Activated B cell treated with CpG ODN at 0.5 μM for 24 hours (primary cell): ENCODE data around the gene GPR18. TPM values are rescaled to one million over a fixed set of nuclear protein-coding genes. Genes with fewer than 3 reads are reported as not detected.
A peak's percentile ranks its signal among the peaks of the same experiment; 100 is the strongest.

Source experiments
- ATAC-seq: fragments of 200-7000 bp; cut with Tn5 transposase; one replicate; pipeline ENCODE4 v1.10.0; 2021; ENCODE audit warnings: low read depth, mild to moderate bottlenecking, moderate library complexity
- CTCF ChIA-PET: fragments of 350-600 bp; sonication (Branson Sonifier 250); formaldehyde crosslinking; loops from one replicate; lab custom pipeline; 2021; ENCODE audit warnings: antibody characterized with exemption; lab: Charles Lee
- POLR2A ChIA-PET: fragments of 350-600 bp; sonication (Branson Sonifier 250); formaldehyde crosslinking; loops from one replicate; lab custom pipeline; 2021; ENCODE audit warnings: antibody characterized with exemption; lab: Charles Lee
- DNase-seq: peaks from one replicate; pipeline ENCODE4 v3.0.0; 2022
- H3K27ac Mint-ChIP-seq: one replicate; pipeline ENCODE4 v1.8.0; 2020; ENCODE audit warnings: mixed read lengths
- H3K27me3 Mint-ChIP-seq: one replicate; pipeline ENCODE4 v1.8.0; 2021; ENCODE audit warnings: mixed read lengths
- H3K36me3 Mint-ChIP-seq: one replicate; pipeline ENCODE4 v1.8.0; 2021; ENCODE audit warnings: low read depth, mixed read lengths
- H3K4me1 Mint-ChIP-seq: one replicate; pipeline ENCODE4 v1.8.0; 2021; ENCODE audit warnings: mixed read lengths
- H3K4me3 Mint-ChIP-seq: one replicate; pipeline ENCODE4 v1.8.0; 2020; ENCODE audit warnings: mild to moderate bottlenecking, mixed read lengths
- H3K9me3 Mint-ChIP-seq: one replicate; pipeline ENCODE4 v1.8.0; 2020; ENCODE audit warnings: mixed read lengths
- intact Hi-C: fragments of 100-400 bp; cut with micrococcal nuclease; formaldehyde crosslinking; loops from one replicate; pipeline ENCODE4 v1.15.1; 2024
- total RNA-seq: library from RNA; stranded (reverse); gene quantifications from 2 replicates; pipeline ENCODE4 v1.2.3, GENCODE V29; 2022
- TF ChIP-seq, protein P1 (sequence below): fragments of 200-600 bp; IDR thresholded peaks from one replicate; pipeline ENCODE4 v1.8.0; 2022; ENCODE audit warnings: antibody characterized with exemption, mild to moderate bottlenecking

GPR18 gene
- total RNA-seq, 1 donor from 2014 or later = 29.0 TPM

- POLR2A ChIA-PET = interaction anchor here (0.7 to 5.6 kb wide), 7 partner anchors 18 to 168 kb away, joined by 3 to 77 read pairs (median 4); partner anchors contain the start of gene UBAC2
- peaks cover 73% of the 10 kb centered on the region for H3K4me1 Mint-ChIP-seq
- no peaks in the 10 kb centered on the region for H3K27me3 Mint-ChIP-seq
- peak overlapping the region; percentile 21 for H3K27ac Mint-ChIP-seq
- CTCF ChIA-PET = interaction anchor here (0.6 to 10.6 kb wide), 36 partner anchors 8 to 612 kb away, joined by 3 to 370 read pairs (median 4); partner anchors contain the start of genes GPR18 and UBAC2
- H3K36me3 Mint-ChIP-seq = peaks cover 28% of the 10 kb centered on the region
- no peaks in the 10 kb centered on the region for H3K9me3 Mint-ChIP-seq
- ATAC-seq (peak; percentile 52), DNase-seq (no peak)
- TF ChIP-seq, protein P1, sequence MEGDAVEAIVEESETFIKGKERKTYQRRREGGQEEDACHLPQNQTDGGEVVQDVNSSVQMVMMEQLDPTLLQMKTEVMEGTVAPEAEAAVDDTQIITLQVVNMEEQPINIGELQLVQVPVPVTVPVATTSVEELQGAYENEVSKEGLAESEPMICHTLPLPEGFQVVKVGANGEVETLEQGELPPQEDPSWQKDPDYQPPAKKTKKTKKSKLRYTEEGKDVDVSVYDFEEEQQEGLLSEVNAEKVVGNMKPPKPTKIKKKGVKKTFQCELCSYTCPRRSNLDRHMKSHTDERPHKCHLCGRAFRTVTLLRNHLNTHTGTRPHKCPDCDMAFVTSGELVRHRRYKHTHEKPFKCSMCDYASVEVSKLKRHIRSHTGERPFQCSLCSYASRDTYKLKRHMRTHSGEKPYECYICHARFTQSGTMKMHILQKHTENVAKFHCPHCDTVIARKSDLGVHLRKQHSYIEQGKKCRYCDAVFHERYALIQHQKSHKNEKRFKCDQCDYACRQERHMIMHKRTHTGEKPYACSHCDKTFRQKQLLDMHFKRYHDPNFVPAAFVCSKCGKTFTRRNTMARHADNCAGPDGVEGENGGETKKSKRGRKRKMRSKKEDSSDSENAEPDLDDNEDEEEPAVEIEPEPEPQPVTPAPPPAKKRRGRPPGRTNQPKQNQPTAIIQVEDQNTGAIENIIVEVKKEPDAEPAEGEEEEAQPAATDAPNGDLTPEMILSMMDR = no peak
- H3K4me3 Mint-ChIP-seq = no peak overlapping the region
- intact Hi-C loops = loop anchor here (1.0 to 5.0 kb wide), 4 partner anchors 70 to 426 kb away; no protein-coding TSS in a partner anchor
Measured at GRCh38 chr13:99265821-99266426, 7.7 kb upstream of the GPR18 start.

DNA sequence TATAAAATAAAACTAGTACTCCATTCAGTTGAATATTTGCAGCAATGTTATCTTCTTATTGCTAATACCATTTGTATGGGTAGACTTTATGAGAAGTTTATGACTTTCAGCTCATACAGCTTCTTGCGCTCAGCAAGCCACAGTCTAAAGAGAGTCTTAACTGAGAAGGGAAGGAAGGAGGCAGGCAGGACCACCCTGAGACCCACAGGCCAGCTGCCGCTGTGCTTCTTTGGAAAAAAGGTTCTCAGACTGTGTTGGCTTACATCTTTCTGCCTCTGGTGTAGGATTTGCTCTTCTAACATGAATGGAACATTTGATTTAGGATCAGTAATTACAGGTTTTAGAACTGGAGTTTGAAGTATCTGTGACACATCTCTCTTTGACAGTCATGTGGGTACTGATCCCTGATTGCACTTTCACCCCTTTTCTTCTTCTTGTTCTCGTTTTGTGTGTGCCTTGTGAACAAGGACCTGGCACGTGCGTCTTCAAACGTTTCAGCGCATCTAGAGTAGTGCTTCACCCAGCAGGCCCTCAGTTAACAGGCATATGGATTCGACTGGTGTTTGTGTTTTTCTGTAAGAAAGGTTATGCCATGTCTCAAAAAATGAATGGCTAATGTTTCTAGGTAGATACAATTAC, 7.1 kb upstream of the GPR18 start:
- ChIA-PET POLR2A (interaction anchor here (1.0 to 5.6 kb wide), 5 partner anchors 19 to 111 kb away, joined by 4 to 77 read pairs (median 7); partner anchors contain the start of gene UBAC2), CTCF (interaction anchor here (0.7 to 10.6 kb wide), 27 partner anchors 10 to 425 kb away, joined by 3 to 370 read pairs (median 5); partner anchors contain the start of gene UBAC2)
- peaks cover 28% of the 10 kb centered on the region for H3K36me3 Mint-ChIP-seq
- H3K27ac Mint-ChIP-seq = peak overlapping the region; percentile 21
- no peaks in the 10 kb centered on the region for H3K27me3 Mint-ChIP-seq
- no peaks in the 10 kb centered on the region for H3K9me3 Mint-ChIP-seq
- intact Hi-C loops = loop anchor here (5.0 kb wide), 1 partner anchor 398 kb away; no protein-coding TSS in a partner anchor
- peaks cover 73% of the 10 kb centered on the region for H3K4me1 Mint-ChIP-seq
- H3K4me3 Mint-ChIP-seq = no peak overlapping the region
- DNase-seq = no peak
- TF ChIP-seq, protein P1 = no peak
- ATAC-seq = no peak

DNA sequence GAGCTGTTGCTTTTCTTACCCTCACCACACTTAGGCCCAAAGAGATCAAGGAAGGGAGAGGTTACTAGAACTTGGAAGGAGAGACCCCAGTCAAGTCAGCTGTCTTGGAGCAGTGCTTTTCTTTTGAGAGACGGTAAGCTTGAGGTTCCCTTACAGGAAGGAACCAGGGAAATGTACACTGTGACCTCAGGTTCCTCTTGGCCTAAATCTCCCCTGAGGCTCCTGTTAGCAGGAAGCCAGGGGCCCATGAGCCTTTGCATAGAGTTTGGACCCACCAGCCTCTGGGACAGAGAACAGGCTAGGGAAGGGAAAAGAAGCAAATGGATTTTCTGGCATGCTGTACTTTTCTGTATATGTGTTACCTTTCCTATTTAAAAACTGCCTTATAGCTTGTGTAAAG, 5.9 kb upstream of the GPR18 start:
- peak overlapping the region; percentile 76 for H3K27ac Mint-ChIP-seq
- H3K27me3 Mint-ChIP-seq = no peaks in the 10 kb centered on the region
- peaks cover 31% of the 10 kb centered on the region for H3K36me3 Mint-ChIP-seq
- peak overlapping the region; percentile 44 for H3K4me3 Mint-ChIP-seq
- POLR2A ChIA-PET = interaction anchor here (0.7 to 5.6 kb wide), 7 partner anchors 25 to 171 kb away, joined by 3 to 77 read pairs (median 5); partner anchors contain the start of gene UBAC2
- H3K4me1 Mint-ChIP-seq = peaks cover 78% of the 10 kb centered on the region
- intact Hi-C loops = loop anchor here (1.0 kb wide), 1 partner anchor 63 kb away; no protein-coding TSS in a partner anchor
- no peaks in the 10 kb centered on the region for H3K9me3 Mint-ChIP-seq
- DNase-seq (no peak), ATAC-seq (peak; percentile 63)
- CTCF ChIA-PET = interaction anchor here (0.7 to 10.6 kb wide), 13 partner anchors 8 to 178 kb away, joined by 3 to 370 read pairs (median 3); partner anchors contain the start of gene UBAC2
- TF ChIP-seq, protein P1 = no peak

- ChIA-PET CTCF (interaction anchor here (0.7 to 10.6 kb wide), 7 partner anchors 17 to 174 kb away, joined by 3 to 370 read pairs (median 5); partner anchors contain the start of gene UBAC2), POLR2A (interaction anchor here (0.6 to 5.6 kb wide), 7 partner anchors 25 to 112 kb away, joined by 3 to 77 read pairs (median 5); partner anchors contain the start of gene UBAC2)
- Mint-ChIP-seq H3K36me3 (peaks cover 26% of the 10 kb centered on the region), H3K4me1 (peaks cover 81% of the 10 kb centered on the region), H3K4me3 (no peak overlapping the region), H3K27ac (peak overlapping the region; percentile 76), H3K9me3 (no peaks in the 10 kb centered on the region), H3K27me3 (no peaks in the 10 kb centered on the region)
- intact Hi-C loops = no loop called here
- DNase-seq (no peak), ATAC-seq (no peak)
- TF ChIP-seq, protein P1 = no peak
Measured at GRCh38 chr13:99263126-99263785, 5.1 kb upstream of the GPR18 start.
